WTC11 (cell line): ENCODE data around the gene MYO3A. TPM values are rescaled to one million over a fixed set of nuclear protein-coding genes. Genes with fewer than 3 reads are reported as not detected.

Source experiments
- ATAC-seq: fragments of 200-7000 bp; cut with Tn5 transposase; 2 replicates; pipeline ENCODE4 v1.10.0; 2021; ENCODE audit warnings: mild to moderate bottlenecking, moderate library complexity
- CTCF ChIA-PET: fragments of 300-600 bp; sonication (Branson Sonifier 250); formaldehyde crosslinking; loops from one replicate; lab custom pipeline; 2021; ENCODE audit warnings: antibody characterized with exemption; lab: Charles Lee
- POLR2A ChIA-PET: fragments of 350-600 bp; sonication (Branson Sonifier 250); formaldehyde crosslinking; loops from one replicate; lab custom pipeline; 2021; ENCODE audit warnings: antibody characterized with exemption; lab: Charles Lee
- DNase-seq: peaks from one replicate; pipeline ENCODE4 v3.0.0; 2021; ENCODE audit warnings: low spot score
- H3K27ac Mint-ChIP-seq: 2 replicates; pipeline ENCODE4 v1.8.0; 2021; ENCODE audit warnings: mixed read lengths
- H3K27me3 Mint-ChIP-seq: 2 replicates; pipeline ENCODE4 v1.8.0; 2021; ENCODE audit warnings: low read depth, mild to moderate bottlenecking, moderate library complexity, mixed read lengths
- H3K36me3 Mint-ChIP-seq: 2 replicates; pipeline ENCODE4 v1.8.0; 2021; ENCODE audit warnings: mixed read lengths
- H3K4me1 Mint-ChIP-seq: 2 replicates; pipeline ENCODE4 v1.8.0; 2022; ENCODE audit warnings: mixed read lengths
- H3K4me3 Mint-ChIP-seq: 2 replicates; pipeline ENCODE4 v1.8.0; 2021; ENCODE audit warnings: mild to moderate bottlenecking, moderate library complexity, mixed read lengths
- H3K9me3 Mint-ChIP-seq: 2 replicates; pipeline ENCODE4 v1.8.0; 2021; ENCODE audit warnings: mixed read lengths
- ATF1 ChIP-seq: sonication (generic); formaldehyde crosslinking; IDR thresholded peaks from 2 replicates; pipeline ENCODE4 v1.8.1; 2023; ENCODE audit warnings: mild to moderate bottlenecking, moderate library complexity, missing genetic modification reagents
- ATF2 ChIP-seq: sonication (generic); formaldehyde crosslinking; IDR thresholded peaks from 2 replicates; pipeline ENCODE4 v1.8.1; 2022; ENCODE audit warnings: low read depth, missing genetic modification reagents, borderline replicate concordance
- CREB1 ChIP-seq: sonication (generic); formaldehyde crosslinking; IDR thresholded peaks from 2 replicates; pipeline ENCODE4 v1.8.0; 2023; ENCODE audit warnings: mild to moderate bottlenecking, missing genetic modification reagents
- ETV6 ChIP-seq: sonication (generic); formaldehyde crosslinking; IDR thresholded peaks from 2 replicates; pipeline ENCODE4 v1.8.1; 2022; ENCODE audit warnings: mild to moderate bottlenecking, missing genetic modification reagents
- FOXK1 ChIP-seq: sonication (generic); formaldehyde crosslinking; IDR thresholded peaks from 2 replicates; pipeline ENCODE4 v1.8.0; 2022; ENCODE audit warnings: mild to moderate bottlenecking, moderate library complexity, missing genetic modification reagents
- GABPB1 ChIP-seq: sonication (generic); formaldehyde crosslinking; IDR thresholded peaks from 2 replicates; pipeline ENCODE4 v1.8.1; 2023; ENCODE audit warnings: mild to moderate bottlenecking, missing genetic modification reagents
- HMGA2 ChIP-seq: fragments of 250-450 bp; sonication (Bioruptor Pico); IDR thresholded peaks from 2 replicates; pipeline ENCODE4 v1.4.0; 2021; ENCODE audit warnings: mild to moderate bottlenecking, moderate library complexity
- IRF2 ChIP-seq: sonication (generic); formaldehyde crosslinking; IDR thresholded peaks from 2 replicates; pipeline ENCODE4 v1.8.0; 2022; ENCODE audit warnings: low read depth, missing genetic modification reagents, borderline replicate concordance
- JAZF1 ChIP-seq: fragments of 250-450 bp; sonication (Bioruptor Pico); IDR thresholded peaks from 2 replicates; pipeline ENCODE4 v1.9.0; 2021; ENCODE audit warnings: moderate library complexity, mild to moderate bottlenecking, inconsistent platforms
- NFATC4 ChIP-seq: fragments of 250-450 bp; sonication (Bioruptor Pico); IDR thresholded peaks from 2 replicates; pipeline ENCODE4 v1.9.0; 2021; ENCODE audit warnings: mild to moderate bottlenecking
- NFYB ChIP-seq: sonication (generic); formaldehyde crosslinking; conservative IDR thresholded peaks from 2 replicates; pipeline ENCODE4 v1.8.0; 2022; ENCODE audit warnings: low read depth, missing genetic modification reagents
- NR1H2 ChIP-seq: sonication (generic); formaldehyde crosslinking; IDR thresholded peaks from 2 replicates; pipeline ENCODE4 v1.9.0; 2021; ENCODE audit warnings: mild to moderate bottlenecking, moderate library complexity, missing genetic modification reagents
- NR2C2 ChIP-seq: sonication (generic); formaldehyde crosslinking; IDR thresholded peaks from 2 replicates; pipeline ENCODE4 v1.8.0; 2022; ENCODE audit warnings: mild to moderate bottlenecking, missing genetic modification reagents
- RORB ChIP-seq: fragments of 250-450 bp; sonication (Bioruptor Pico); IDR thresholded peaks from 2 replicates; pipeline ENCODE4 v1.9.0; 2021; ENCODE audit warnings: mild to moderate bottlenecking
- SMAD3 ChIP-seq: sonication (generic); formaldehyde crosslinking; IDR thresholded peaks from 2 replicates; pipeline ENCODE4 v1.8.0; 2022; ENCODE audit warnings: missing genetic modification reagents, mild to moderate bottlenecking, borderline replicate concordance
- SMAD4 ChIP-seq: sonication (generic); formaldehyde crosslinking; IDR thresholded peaks from 2 replicates; pipeline ENCODE4 v1.8.0; 2022; ENCODE audit warnings: mild to moderate bottlenecking, missing genetic modification reagents
- SOX15 ChIP-seq: fragments of 250-450 bp; sonication (Bioruptor Pico); IDR thresholded peaks from 2 replicates; pipeline ENCODE4 v1.9.0; 2021; ENCODE audit warnings: mild to moderate bottlenecking
- TCF7 ChIP-seq: sonication (generic); formaldehyde crosslinking; IDR thresholded peaks from 2 replicates; pipeline ENCODE4 v1.8.0; 2022; ENCODE audit warnings: mild to moderate bottlenecking, low read depth, missing genetic modification reagents, moderate library complexity
- TEAD1 ChIP-seq: sonication (generic); formaldehyde crosslinking; IDR thresholded peaks from 2 replicates; pipeline ENCODE4 v1.8.0; 2022; ENCODE audit warnings: mild to moderate bottlenecking, missing genetic modification reagents
- TEAD4 ChIP-seq: sonication (generic); formaldehyde crosslinking; IDR thresholded peaks from 2 replicates; pipeline ENCODE4 v1.8.0; 2022; ENCODE audit warnings: mild to moderate bottlenecking, missing genetic modification reagents
- TP53 ChIP-seq: sonication (generic); formaldehyde crosslinking; IDR thresholded peaks from 2 replicates; pipeline ENCODE4 v1.8.1; 2023; ENCODE audit warnings: mild to moderate bottlenecking, missing genetic modification reagents
- ZNF138 ChIP-seq: sonication (generic); formaldehyde crosslinking; conservative IDR thresholded peaks from 2 replicates; pipeline ENCODE4 v1.8.1; 2022; ENCODE audit warnings: mild to moderate bottlenecking, moderate library complexity, missing genetic modification reagents
- total RNA-seq: library from RNA; stranded (reverse); gene quantifications from 3 replicates; pipeline ENCODE4 v1.2.3, GENCODE V29; 2021
- TF ChIP-seq, protein P1 (sequence below): sonication (generic); formaldehyde crosslinking; IDR thresholded peaks from 2 replicates; pipeline ENCODE4 v1.8.0; 2022; ENCODE audit warnings: mild to moderate bottlenecking, missing genetic modification reagents
- TF ChIP-seq, protein P2 (sequence below): sonication (generic); formaldehyde crosslinking; IDR thresholded peaks from 2 replicates; pipeline ENCODE4 v1.8.0; 2022; ENCODE audit warnings: missing genetic modification reagents
- TF ChIP-seq, protein P3 (sequence below): fragments of 250-450 bp; sonication (Bioruptor Pico); IDR thresholded peaks from 2 replicates; pipeline ENCODE4 v1.9.0; 2021; ENCODE audit warnings: moderate library complexity, mild to moderate bottlenecking, inconsistent platforms, borderline replicate concordance
- TF ChIP-seq, protein P4 (sequence below): sonication (generic); formaldehyde crosslinking; IDR thresholded peaks from 2 replicates; pipeline ENCODE4 v1.8.1; 2023; ENCODE audit warnings: mild to moderate bottlenecking, missing genetic modification reagents, moderate library complexity

MYO3A gene
- total RNA-seq, 1 experiment from 2014 or later, result 3.7 TPM

GRCh38 chr10:26220901-26221300 is 286.9 kb downstream of the MYO3A start:
- no peak for DNase-seq
- H3K36me3 Mint-ChIP-seq, result no peaks in the 10 kb centered on the region
- TF ChIP-seq GABPB1 (CRISPR knock-in tag) (no peak), SMAD3 (CRISPR knock-in tag) (no peak)
- TF ChIP-seq, protein P1, sequence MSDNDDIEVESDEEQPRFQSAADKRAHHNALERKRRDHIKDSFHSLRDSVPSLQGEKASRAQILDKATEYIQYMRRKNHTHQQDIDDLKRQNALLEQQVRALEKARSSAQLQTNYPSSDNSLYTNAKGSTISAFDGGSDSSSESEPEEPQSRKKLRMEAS (CRISPR knock-in tag), result no peak
- CTCF ChIA-PET, result no interaction called here
- POLR2A ChIA-PET, result no interaction called here
- H3K4me1 Mint-ChIP-seq, result peaks cover 42% of the 10 kb centered on the region
- H3K27me3 Mint-ChIP-seq, result peaks cover 63% of the 10 kb centered on the region
- ATAC-seq, result no peak
- no peak overlapping the region for H3K27ac Mint-ChIP-seq
- no peaks in the 10 kb centered on the region for H3K9me3 Mint-ChIP-seq
- H3K4me3 Mint-ChIP-seq, result no peak overlapping the region

DNA sequence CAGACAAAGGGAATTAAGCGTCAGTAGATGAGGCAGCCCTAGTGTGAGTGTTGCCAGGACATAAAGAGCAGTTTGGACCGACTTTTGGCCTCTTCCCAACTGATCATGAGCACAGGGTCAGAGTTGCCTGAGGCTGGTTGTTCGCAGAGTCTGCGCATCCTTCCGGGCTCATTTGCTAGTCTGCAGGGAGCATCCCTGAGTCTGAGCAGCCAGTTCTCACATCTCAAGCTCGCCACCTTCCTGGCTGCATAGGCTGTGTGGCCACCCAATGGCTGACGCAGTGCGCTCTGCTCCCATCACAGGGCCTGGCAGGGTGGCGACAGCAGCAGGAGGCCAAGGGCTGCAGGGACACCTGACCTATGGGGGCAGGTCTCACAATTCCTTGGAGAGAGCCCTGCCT is 287.5 kb downstream of the MYO3A start:
- ChIA-PET CTCF (no interaction called here), POLR2A (no interaction called here)
- TF ChIP-seq, protein P2, sequence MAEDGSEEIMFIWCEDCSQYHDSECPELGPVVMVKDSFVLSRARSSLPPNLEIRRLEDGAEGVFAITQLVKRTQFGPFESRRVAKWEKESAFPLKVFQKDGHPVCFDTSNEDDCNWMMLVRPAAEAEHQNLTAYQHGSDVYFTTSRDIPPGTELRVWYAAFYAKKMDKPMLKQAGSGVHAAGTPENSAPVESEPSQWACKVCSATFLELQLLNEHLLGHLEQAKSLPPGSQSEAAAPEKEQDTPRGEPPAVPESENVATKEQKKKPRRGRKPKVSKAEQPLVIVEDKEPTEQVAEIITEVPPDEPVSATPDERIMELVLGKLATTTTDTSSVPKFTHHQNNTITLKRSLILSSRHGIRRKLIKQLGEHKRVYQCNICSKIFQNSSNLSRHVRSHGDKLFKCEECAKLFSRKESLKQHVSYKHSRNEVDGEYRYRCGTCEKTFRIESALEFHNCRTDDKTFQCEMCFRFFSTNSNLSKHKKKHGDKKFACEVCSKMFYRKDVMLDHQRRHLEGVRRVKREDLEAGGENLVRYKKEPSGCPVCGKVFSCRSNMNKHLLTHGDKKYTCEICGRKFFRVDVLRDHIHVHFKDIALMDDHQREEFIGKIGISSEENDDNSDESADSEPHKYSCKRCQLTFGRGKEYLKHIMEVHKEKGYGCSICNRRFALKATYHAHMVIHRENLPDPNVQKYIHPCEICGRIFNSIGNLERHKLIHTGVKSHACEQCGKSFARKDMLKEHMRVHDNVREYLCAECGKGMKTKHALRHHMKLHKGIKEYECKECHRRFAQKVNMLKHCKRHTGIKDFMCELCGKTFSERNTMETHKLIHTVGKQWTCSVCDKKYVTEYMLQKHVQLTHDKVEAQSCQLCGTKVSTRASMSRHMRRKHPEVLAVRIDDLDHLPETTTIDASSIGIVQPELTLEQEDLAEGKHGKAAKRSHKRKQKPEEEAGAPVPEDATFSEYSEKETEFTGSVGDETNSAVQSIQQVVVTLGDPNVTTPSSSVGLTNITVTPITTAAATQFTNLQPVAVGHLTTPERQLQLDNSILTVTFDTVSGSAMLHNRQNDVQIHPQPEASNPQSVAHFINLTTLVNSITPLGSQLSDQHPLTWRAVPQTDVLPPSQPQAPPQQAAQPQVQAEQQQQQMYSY (CRISPR knock-in tag), result no peak
- TF ChIP-seq NFYB (CRISPR knock-in tag) (no peak), NFATC4 (CRISPR knock-in tag) (no peak)
- TF ChIP-seq, protein P3, sequence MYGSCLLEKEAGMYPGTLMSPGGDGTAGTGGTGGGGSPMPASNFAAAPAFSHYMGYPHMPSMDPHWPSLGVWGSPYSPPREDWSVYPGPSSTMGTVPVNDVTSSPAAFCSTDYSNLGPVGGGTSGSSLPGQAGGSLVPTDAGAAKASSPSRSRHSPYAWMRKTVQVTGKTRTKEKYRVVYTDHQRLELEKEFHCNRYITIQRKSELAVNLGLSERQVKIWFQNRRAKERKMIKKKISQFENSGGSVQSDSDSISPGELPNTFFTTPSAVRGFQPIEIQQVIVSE, result no peak
- TF ChIP-seq, protein P1 (CRISPR knock-in tag), result no peak
- Mint-ChIP-seq H3K9me3 (no peaks in the 10 kb centered on the region), H3K27me3 (peaks cover 57% of the 10 kb centered on the region), H3K4me1 (peaks cover 42% of the 10 kb centered on the region), H3K36me3 (no peaks in the 10 kb centered on the region), H3K4me3 (no peak overlapping the region), H3K27ac (no peak overlapping the region)
- ATAC-seq, result peak; percentile 43
- DNase-seq, result no peak

GRCh38 chr10:26222563-26222962 is 288.5 kb downstream of the MYO3A start:
- DNase-seq (no peak), ATAC-seq (no peak)
- H3K27ac Mint-ChIP-seq, result no peak overlapping the region
- H3K36me3 Mint-ChIP-seq, result no peaks in the 10 kb centered on the region
- ChIA-PET CTCF (no interaction called here), POLR2A (no interaction called here)
- peaks cover 49% of the 10 kb centered on the region for H3K27me3 Mint-ChIP-seq
- H3K9me3 Mint-ChIP-seq, result no peaks in the 10 kb centered on the region
- peaks cover 35% of the 10 kb centered on the region for H3K4me1 Mint-ChIP-seq
- H3K4me3 Mint-ChIP-seq, result no peak overlapping the region
- TF ChIP-seq ATF2 (CRISPR knock-in tag) (no peak), IRF2 (CRISPR knock-in tag) (no peak), SOX15 (no peak), TEAD1 (CRISPR knock-in tag) (no peak), ATF1 (CRISPR knock-in tag) (no peak), HMGA2 (CRISPR knock-in tag) (no peak), CREB1 (CRISPR knock-in tag) (no peak), NR1H2 (CRISPR knock-in tag) (no peak), TEAD4 (no peak), SMAD4 (no peak), RORB (CRISPR knock-in tag) (no peak), TCF7 (CRISPR knock-in tag) (no peak), FOXK1 (no peak), NR2C2 (CRISPR knock-in tag) (no peak), ETV6 (CRISPR knock-in tag) (no peak), JAZF1 (CRISPR knock-in tag) (no peak), TP53 (CRISPR knock-in tag) (no peak), ZNF138 (no peak)
- TF ChIP-seq, protein P4, sequence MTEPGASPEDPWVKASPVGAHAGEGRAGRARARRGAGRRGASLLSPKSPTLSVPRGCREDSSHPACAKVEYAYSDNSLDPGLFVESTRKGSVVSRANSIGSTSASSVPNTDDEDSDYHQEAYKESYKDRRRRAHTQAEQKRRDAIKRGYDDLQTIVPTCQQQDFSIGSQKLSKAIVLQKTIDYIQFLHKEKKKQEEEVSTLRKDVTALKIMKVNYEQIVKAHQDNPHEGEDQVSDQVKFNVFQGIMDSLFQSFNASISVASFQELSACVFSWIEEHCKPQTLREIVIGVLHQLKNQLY (CRISPR knock-in tag), result no peak
- TF ChIP-seq, all 79 proteins: peak for 0
